Left lung (tissue), 10 donors: ENCODE measurements around the gene RHOG. TPM values are rescaled to one million over a fixed set of nuclear protein-coding genes. Genes with fewer than 3 reads are reported as not detected.

Experiments
- ATAC-seq: fragments of 200-7000 bp; cut with Tn5 transposase; one replicate; pipeline ENCODE4 v1.9.1; 2020; ENCODE audit warnings: moderate library complexity
- DNase-seq, 4 donors: peaks; one replicate each; pipeline ENCODE4 v3.0.0-alpha.2; 2013 to 2020
- H3K27ac ChIP-seq, 2 donors: fragments of 200-600 bp; sonication (generic) in 1 of 2; one replicate each; pipeline versions ENCODE4 v1.5.0 to v1.8.0; 2020 to 2021
- H3K27me3 ChIP-seq, 2 donors: fragments of 200-600 bp; sonication (generic) in 1 of 2; one replicate each; pipeline versions ENCODE4 v1.5.0 to v1.8.0; 2020 to 2021
- H3K36me3 ChIP-seq, 2 donors: fragments of 200-600 bp; sonication (generic) in 1 of 2; one replicate each; pipeline versions ENCODE4 v1.5.0 to v1.8.0; 2020 to 2021
- H3K4me1 ChIP-seq, 2 donors: fragments of 200-600 bp; one replicate each; pipeline ENCODE4 v1.8.0; 2021
- H3K4me3 ChIP-seq, 2 donors: fragments of 200-600 bp; sonication (generic) in 1 of 2; one replicate each; pipeline versions ENCODE4 v1.5.0 to v1.8.0; 2020 to 2021; ENCODE audit warnings: mild to moderate bottlenecking in 1 of 2
- H3K9me3 ChIP-seq, 2 donors: fragments of 200-600 bp; sonication (generic) in 1 of 2; one replicate each; pipeline versions ENCODE4 v1.5.0 to v1.8.0; 2020 to 2021
- intact Hi-C, 2 donors: fragments of 100-400 bp; cut with DNase I; formaldehyde crosslinking; loops; one replicate each; pipeline versions ENCODE4 v1.11.2 to v1.14.2; 2022
- polyA plus RNA-seq, 6 donors: library from polyadenylated mRNA; unstranded; fragments of 120-200 nt; gene quantifications; one replicate each; pipeline ENCODE4 v1.2.1, GENCODE V29; 2013; ENCODE audit not compliant: insufficient read length in 6 of 6
- total RNA-seq, 2 donors: library from RNA; stranded (reverse); fragmentation: NEBNext Ultra II Directional; extraction: Animal tissue kit (Norgen Biotek cat#: 25700); gene quantifications; one replicate each; pipeline ENCODE4 v1.2.1, GENCODE V29; 2021
- TF ChIP-seq, protein P1 (sequence below), 2 donors: fragments of 200-600 bp; sonication (generic) in 1 of 2; IDR thresholded peaks; one replicate each; pipeline versions ENCODE4 v1.5.0 to v1.8.0; 2021; ENCODE audit warnings: antibody characterized with exemption in 2 of 2
- donor health status: DM: no; HTN: yes; CAD: no.
- donor health status: DM: no; HTN: no; CAD: no.

RHOG gene
- total and polyA plus RNA-seq, 8 donors = 22.0 to 109 (median 29.4) TPM

DNA sequence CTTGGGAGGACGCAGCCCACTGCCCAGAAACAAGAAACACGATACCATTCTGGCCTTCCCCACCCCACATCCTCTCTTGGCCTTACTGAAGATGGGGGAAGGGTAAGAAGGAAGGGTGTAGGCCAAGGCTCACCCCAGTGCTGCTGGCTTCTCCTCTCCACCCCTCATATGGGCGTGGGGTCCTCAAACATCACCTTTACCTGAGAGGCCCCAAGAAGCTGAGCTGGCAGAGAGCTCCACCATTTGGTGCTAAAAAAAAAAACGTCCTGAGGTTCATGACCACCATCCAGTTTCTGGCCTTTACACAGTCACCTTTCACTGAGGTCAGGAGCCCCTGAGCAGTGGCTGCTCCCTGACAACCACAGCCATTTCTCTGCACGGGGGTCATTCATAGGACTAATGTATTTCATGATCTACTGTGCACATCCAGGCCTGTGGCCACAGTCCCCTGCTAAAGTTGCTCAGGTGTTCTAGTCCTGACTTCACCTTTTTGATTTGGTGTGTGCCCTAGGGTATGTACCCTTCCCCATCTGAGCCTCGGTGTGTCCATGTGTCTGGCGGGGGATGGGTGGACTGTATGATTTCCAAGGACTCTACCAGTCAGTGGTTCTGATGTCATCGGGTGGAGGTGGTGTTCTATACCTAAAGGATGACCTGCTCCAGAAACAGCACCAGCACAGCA lies 15.1 kb downstream of the RHOG start:
- H3K9me3 ChIP-seq = no peaks in the 10 kb centered on the region
- TF ChIP-seq, protein P1, sequence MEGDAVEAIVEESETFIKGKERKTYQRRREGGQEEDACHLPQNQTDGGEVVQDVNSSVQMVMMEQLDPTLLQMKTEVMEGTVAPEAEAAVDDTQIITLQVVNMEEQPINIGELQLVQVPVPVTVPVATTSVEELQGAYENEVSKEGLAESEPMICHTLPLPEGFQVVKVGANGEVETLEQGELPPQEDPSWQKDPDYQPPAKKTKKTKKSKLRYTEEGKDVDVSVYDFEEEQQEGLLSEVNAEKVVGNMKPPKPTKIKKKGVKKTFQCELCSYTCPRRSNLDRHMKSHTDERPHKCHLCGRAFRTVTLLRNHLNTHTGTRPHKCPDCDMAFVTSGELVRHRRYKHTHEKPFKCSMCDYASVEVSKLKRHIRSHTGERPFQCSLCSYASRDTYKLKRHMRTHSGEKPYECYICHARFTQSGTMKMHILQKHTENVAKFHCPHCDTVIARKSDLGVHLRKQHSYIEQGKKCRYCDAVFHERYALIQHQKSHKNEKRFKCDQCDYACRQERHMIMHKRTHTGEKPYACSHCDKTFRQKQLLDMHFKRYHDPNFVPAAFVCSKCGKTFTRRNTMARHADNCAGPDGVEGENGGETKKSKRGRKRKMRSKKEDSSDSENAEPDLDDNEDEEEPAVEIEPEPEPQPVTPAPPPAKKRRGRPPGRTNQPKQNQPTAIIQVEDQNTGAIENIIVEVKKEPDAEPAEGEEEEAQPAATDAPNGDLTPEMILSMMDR (IDR thresholded peaks at IDR 0.05) = no peak
- ATAC-seq (no peak), DNase-seq (no peak)
- intact Hi-C loops = no loop called here
- peak overlapping the region in 1 of 2 donors; percentile 28 for H3K27ac ChIP-seq
- H3K36me3 ChIP-seq = peaks cover 0 to 55% of the 10 kb centered on the region in 2 donors
- no peaks in the 10 kb centered on the region for H3K27me3 ChIP-seq
- H3K4me1 ChIP-seq = peaks cover 0 to 47% of the 10 kb centered on the region in 2 donors
- no peak overlapping the region for H3K4me3 ChIP-seq

DNA sequence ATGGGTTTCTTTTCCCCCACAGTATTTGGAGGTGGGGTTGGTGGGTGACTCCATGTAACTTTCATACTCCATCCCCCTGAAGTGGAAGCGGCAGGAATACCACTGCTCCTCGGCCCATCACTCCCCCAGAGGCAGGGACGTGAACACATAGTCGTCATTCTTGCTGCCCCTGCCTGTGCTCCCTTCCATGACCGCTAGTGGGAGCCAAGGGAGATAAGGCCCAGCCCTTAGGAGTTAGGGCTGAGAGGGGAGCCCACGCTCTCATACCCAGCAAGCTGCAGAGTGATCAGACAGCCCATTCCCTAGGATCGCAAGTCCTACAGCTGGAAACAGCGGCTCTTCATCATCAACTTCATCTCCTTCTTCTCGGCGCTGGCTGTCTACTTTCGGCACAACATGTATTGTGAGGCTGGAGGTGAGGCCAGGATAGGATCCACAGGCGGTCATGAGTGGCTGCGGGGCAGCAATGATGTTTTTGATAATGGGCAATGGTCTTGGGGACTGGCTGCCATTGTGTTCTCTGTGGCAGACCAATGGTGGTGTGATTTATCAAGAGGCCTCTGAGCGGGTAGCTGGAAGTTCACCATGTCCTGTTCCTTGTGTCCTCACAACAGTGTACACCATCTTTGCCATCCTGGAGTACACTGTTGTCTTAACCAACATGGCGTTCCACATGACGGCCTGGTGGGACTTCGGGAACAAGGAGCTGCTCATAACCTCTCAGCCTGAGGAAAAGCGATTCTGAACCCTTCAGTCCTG lies 15.9 kb downstream of the RHOG start:
- TF ChIP-seq, protein P1 (IDR thresholded peaks at IDR 0.05) = peak; percentile 41 to 82
- Histone ChIP-seq H3K27ac (peak overlapping the region in 1 of 2 donors; percentile 13), H3K9me3 (no peaks in the 10 kb centered on the region), H3K27me3 (no peaks in the 10 kb centered on the region), H3K36me3 (peaks cover 0 to 48% of the 10 kb centered on the region in 2 donors), H3K4me1 (peaks cover 0 to 39% of the 10 kb centered on the region in 2 donors), H3K4me3 (no peak overlapping the region)
- intact Hi-C loops = no loop called here
- peak; percentile 83 for ATAC-seq
- DNase-seq = peak in 3 of 4 donors; percentile 29 to 85 (median 67)

DNA sequence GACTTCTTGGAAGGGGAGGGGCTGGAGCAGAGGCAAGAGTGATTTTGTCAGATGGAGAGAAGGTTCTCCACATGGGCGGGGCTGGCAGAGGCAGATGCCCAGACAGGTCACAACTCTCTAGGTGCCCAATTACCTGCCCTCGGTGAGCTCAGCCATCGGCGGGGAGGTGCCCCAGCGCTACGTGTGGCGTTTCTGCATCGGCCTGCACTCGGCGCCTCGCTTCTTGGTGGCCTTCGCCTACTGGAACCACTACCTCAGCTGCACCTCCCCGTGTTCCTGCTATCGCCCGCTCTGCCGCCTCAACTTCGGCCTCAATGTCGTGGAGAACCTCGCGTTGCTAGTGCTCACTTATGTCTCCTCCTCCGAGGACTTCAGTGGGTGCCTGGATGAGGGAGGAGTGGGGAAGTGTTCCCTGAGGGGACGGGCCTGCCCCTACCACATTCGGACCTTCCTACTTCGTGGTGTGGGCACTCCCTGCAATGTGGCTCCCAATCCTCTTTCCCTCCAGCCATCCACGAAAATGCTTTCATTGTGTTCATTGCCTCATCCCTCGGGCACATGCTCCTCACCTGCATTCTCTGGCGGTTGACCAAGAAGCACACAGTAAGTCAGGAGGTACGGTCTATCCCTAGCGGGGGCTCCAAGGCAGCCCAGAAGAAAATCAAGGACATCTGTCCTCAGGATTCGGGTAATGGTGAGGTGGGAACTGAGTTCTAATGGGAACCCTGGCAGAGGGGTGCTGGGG lies 16.8 kb downstream of the RHOG start:
- H3K4me3 ChIP-seq = no peak overlapping the region
- intact Hi-C loops = no loop called here
- TF ChIP-seq, protein P1 (IDR thresholded peaks at IDR 0.05) = no peak
- H3K27ac ChIP-seq = no peak overlapping the region
- H3K27me3 ChIP-seq = no peaks in the 10 kb centered on the region
- peaks cover 0 to 30% of the 10 kb centered on the region in 2 donors for H3K4me1 ChIP-seq
- no peaks in the 10 kb centered on the region for H3K9me3 ChIP-seq
- DNase-seq = no peak
- H3K36me3 ChIP-seq = peaks cover 0 to 38% of the 10 kb centered on the region in 2 donors
- ATAC-seq = no peak

DNA sequence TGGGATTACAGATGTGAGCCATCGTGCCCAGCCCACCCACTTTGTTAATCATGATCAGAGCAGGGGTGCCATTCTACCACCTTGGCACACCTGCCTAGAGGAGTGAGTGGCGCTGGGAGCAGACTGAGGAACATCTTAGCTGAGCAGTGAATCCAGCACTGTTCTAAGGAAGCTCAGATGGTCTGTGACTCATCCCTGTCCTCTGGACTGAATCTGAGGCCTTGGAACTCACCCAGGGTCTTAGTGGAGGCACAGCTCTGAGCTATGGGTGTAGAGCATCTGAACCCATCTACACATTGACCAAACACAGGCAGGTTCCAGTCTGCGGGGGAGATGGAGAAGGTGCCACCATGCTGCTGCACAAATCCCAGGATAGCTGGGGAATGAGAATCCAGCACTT lies 17.5 kb downstream of the RHOG start:
- ATAC-seq (peak; percentile 16), DNase-seq (no peak)
- Histone ChIP-seq H3K4me3 (no peak overlapping the region), H3K4me1 (peaks cover 0 to 29% of the 10 kb centered on the region in 2 donors), H3K9me3 (no peaks in the 10 kb centered on the region), H3K36me3 (peaks cover 0 to 35% of the 10 kb centered on the region in 2 donors), H3K27me3 (no peaks in the 10 kb centered on the region), H3K27ac (no peak overlapping the region)
- intact Hi-C loops = no loop called here
- TF ChIP-seq, protein P1 (IDR thresholded peaks at IDR 0.05) = no peak
